ENCODE measurements around the gene RELB.

GRCh38 chr19:44960906-44961728 lies 40.1 kb upstream of the RELB start:
- no peak for TF ChIP-seq CTCF (IDR thresholded peaks at IDR 0.05)
- TF ChIP-seq POLR2A (IDR thresholded peaks at IDR 0.05), result no peak

Measured in suprapubic skin (tissue), 3 donors.